ENCODE data around the gene CLSTN1. TPM values are rescaled to one million over a fixed set of nuclear protein-coding genes. Genes with fewer than 3 reads are reported as not detected.
"Not testable (repeated sequence)": the region's sequence is repeated elsewhere in the genome, so short reads cannot be mapped to it uniquely, and the experiment has no call there.

CLSTN1 gene
- total and polyA plus RNA-seq, 2 donors from 2014 or later, result 114 to 158 TPM

GRCh38 chr1:9716404-9717192, 107.2 kb downstream of the CLSTN1 start:
- DNase-seq (peak in 1 of 5 donors; percentile 76), FAIRE-seq (no peak)
- intact Hi-C loops (cut with DNase I), result no loop called here
- Histone ChIP-seq H3K4me1 (ENCODE audit: control insufficient read depth in 2 of 3, insufficient read depth in 2 of 3, low read depth in 1 of 3, low read length in 3 of 3) (peaks cover 0 to 24% (median 10%) of the 10 kb centered on the region in 3 donors), H3K4me3 (ENCODE audit: low read length in 3 of 3) (peak overlapping the region in 2 of 3 donors; percentile 34 to 64), H3K27ac (ENCODE audit: low read depth in 2 of 2, low read length in 2 of 2) (peak overlapping the region; percentile 78 to 91), H3K36me3 (ENCODE audit: control insufficient read depth in 2 of 3, insufficient read depth in 3 of 3, low read length in 3 of 3) (no peaks in the 10 kb centered on the region), H3K9ac (ENCODE audit: low read length in 3 of 3) (peak overlapping the region in 2 of 3 donors; percentile 17 to 78), H3K9me3 (ENCODE audit: control insufficient read depth in 2 of 3, insufficient read depth in 1 of 3, low read length in 3 of 3) (no peaks in the 10 kb centered on the region), H3K27me3 (ENCODE audit: control insufficient read depth, insufficient read depth, low read length) (no peaks in the 10 kb centered on the region)
- TF ChIP-seq CTCF (IDR thresholded peaks at IDR 0.05; ENCODE audit: borderline replicate concordance, extremely low read depth, insufficient read depth), result no peak

GRCh38 chr1:9715536-9716226, 108.1 kb downstream of the CLSTN1 start:
- Histone ChIP-seq H3K27me3 (ENCODE audit: control insufficient read depth, insufficient read depth, low read length) (no peaks in the 10 kb centered on the region), H3K4me3 (ENCODE audit: low read length in 3 of 3) (no peak overlapping the region), H3K9ac (ENCODE audit: low read length in 3 of 3) (no peak overlapping the region), H3K4me1 (ENCODE audit: control insufficient read depth in 2 of 3, insufficient read depth in 2 of 3, low read depth in 1 of 3, low read length in 3 of 3) (peaks cover 0 to 24% (median 10%) of the 10 kb centered on the region in 3 donors), H3K27ac (ENCODE audit: low read depth in 2 of 2, low read length in 2 of 2) (peak overlapping the region in 1 of 2 donors; percentile 47), H3K9me3 (ENCODE audit: control insufficient read depth in 2 of 3, insufficient read depth in 1 of 3, low read length in 3 of 3) (no peaks in the 10 kb centered on the region), H3K36me3 (ENCODE audit: control insufficient read depth in 2 of 3, insufficient read depth in 3 of 3, low read length in 3 of 3) (peaks cover 0 to 2% (median 0%) of the 10 kb centered on the region in 3 donors)
- no peak for TF ChIP-seq CTCF (IDR thresholded peaks at IDR 0.05; ENCODE audit: borderline replicate concordance, extremely low read depth, insufficient read depth)
- FAIRE-seq (no peak), DNase-seq (peak in 1 of 5 donors; percentile 78)
- intact Hi-C loops (cut with DNase I), result no loop called here

GRCh38 chr1:9714257-9714718, 109.5 kb downstream of the CLSTN1 start:
- FAIRE-seq (no peak), DNase-seq (no peak)
- H3K27me3 ChIP-seq (ENCODE audit: control insufficient read depth, insufficient read depth, low read length), result no peaks in the 10 kb centered on the region
- intact Hi-C loops (cut with DNase I), result no loop called here
- no peak for TF ChIP-seq CTCF (IDR thresholded peaks at IDR 0.05; ENCODE audit: borderline replicate concordance, extremely low read depth, insufficient read depth)
- H3K4me3 ChIP-seq (ENCODE audit: low read length in 3 of 3), result no peak overlapping the region
- no peak overlapping the region for H3K9ac ChIP-seq (ENCODE audit: low read length in 3 of 3)
- no peak overlapping the region for H3K27ac ChIP-seq (ENCODE audit: low read depth in 2 of 2, low read length in 2 of 2)
- peaks cover 0 to 24% (median 10%) of the 10 kb centered on the region in 3 donors for H3K4me1 ChIP-seq (ENCODE audit: control insufficient read depth in 2 of 3, insufficient read depth in 2 of 3, low read depth in 1 of 3, low read length in 3 of 3)
- no peaks in the 10 kb centered on the region for H3K9me3 ChIP-seq (ENCODE audit: control insufficient read depth in 2 of 3, insufficient read depth in 1 of 3, low read length in 3 of 3)
- peaks cover 0 to 2% (median 0%) of the 10 kb centered on the region in 3 donors for H3K36me3 ChIP-seq (ENCODE audit: control insufficient read depth in 2 of 3, insufficient read depth in 3 of 3, low read length in 3 of 3)

- H3K4me1 ChIP-seq (ENCODE audit: control insufficient read depth in 2 of 3, insufficient read depth in 2 of 3, low read depth in 1 of 3, low read length in 3 of 3), result peaks cover 0 to 13% (median 10%) of the 10 kb centered on the region in 3 donors
- H3K27me3 ChIP-seq (ENCODE audit: control insufficient read depth, insufficient read depth, low read length); FAIRE-seq; H3K9ac ChIP-seq (ENCODE audit: low read length in 3 of 3); intact Hi-C loops (cut with DNase I); H3K4me3 ChIP-seq (ENCODE audit: low read length in 3 of 3); H3K27ac ChIP-seq (ENCODE audit: low read depth in 2 of 2, low read length in 2 of 2); DNase-seq; H3K9me3 ChIP-seq (ENCODE audit: control insufficient read depth in 2 of 3, insufficient read depth in 1 of 3, low read length in 3 of 3); H3K36me3 ChIP-seq (ENCODE audit: control insufficient read depth in 2 of 3, insufficient read depth in 3 of 3, low read length in 3 of 3): not testable (repeated sequence)
Measured at GRCh38 chr1:9712767-9713166, 111.0 kb downstream of the CLSTN1 start.
